Measurements from ENCODE around the gene SVOP.
"Not testable (repeated sequence)": the region's sequence is repeated elsewhere in the genome, so short reads cannot be mapped to it uniquely, and the experiment has no call there.

SVOP gene

GRCh38 chr12:108884116-108885012 is 136.5 kb downstream of the SVOP start:
- DNase-seq (peak; percentile 84), ATAC-seq (peak; percentile 61)

- no peak for DNase-seq
- ATAC-seq, result no peak
Observed at GRCh38 chr12:108881953-108882352, 138.9 kb downstream of the SVOP start.

- DNase-seq (no peak), ATAC-seq (no peak)
Observed at GRCh38 chr12:108879615-108880254, 141.1 kb downstream of the SVOP start, which contains the start of gene DAO. TSS of gene DAO (plus strand) at chr12:108880092. CDS start at chr12:108885007, 4,915 bp downstream.

- DNase-seq (no peak), ATAC-seq (no peak)
Observed at GRCh38 chr12:108876550-108876949, 144.3 kb downstream of the SVOP start.

GRCh38 chr12:108875682-108876361 is 145.0 kb downstream of the SVOP start:
- DNase-seq, result no peak
- no peak for ATAC-seq

- ATAC-seq (no peak), DNase-seq (no peak)
Observed at GRCh38 chr12:108875280-108875679, 145.6 kb downstream of the SVOP start.

GRCh38 chr12:108868781-108869180 is 152.1 kb downstream of the SVOP start:
- no peak for DNase-seq
- no peak for ATAC-seq

GRCh38 chr12:108866083-108866482 is 154.8 kb downstream of the SVOP start:
- not testable (repeated sequence) for ATAC-seq, DNase-seq

- DNase-seq, result no peak
- ATAC-seq, result no peak
Observed at GRCh38 chr12:108865169-108865568, 155.7 kb downstream of the SVOP start.

- DNase-seq, result no peak
Observed at GRCh38 chr12:108862588-108862959, 158.3 kb downstream of the SVOP start.

GRCh38 chr12:108861878-108862587 is 158.8 kb downstream of the SVOP start:
- no peak for ATAC-seq
- DNase-seq, result no peak

More at GRCh38 chr12:108862588-108862959, 158.3 kb downstream of the SVOP start:
- ATAC-seq, result no peak

- ATAC-seq, result no peak
- DNase-seq, result no peak
Observed at GRCh38 chr12:108860443-108860842, 160.4 kb downstream of the SVOP start.

GRCh38 chr12:108859923-108860291 is 161.0 kb downstream of the SVOP start:
- no peak for ATAC-seq
- no peak for DNase-seq

- not testable (repeated sequence) for DNase-seq, ATAC-seq
Observed at GRCh38 chr12:108859141-108859922, 161.5 kb downstream of the SVOP start.

GRCh38 chr12:108858311-108859074 is 162.4 kb downstream of the SVOP start:
- ATAC-seq, result no peak
- DNase-seq, result peak; percentile 12

Measured in stimulated activated naive CD8-positive, alpha-beta T cell treated with anti-CD3 and anti-CD28 coated beads, Interleukin-15, Interleukin-2, amounts not matched to agents 100 U/mL and 50 U/mL, for 24 hours (primary cell).